Brain microvascular endothelial cell (primary cell): Measurements from ENCODE around the gene HK1.

Source experiments
- DNase-seq: peaks from one replicate; pipeline ENCODE4 v3.0.0-alpha.2; 2020
- H3K27ac ChIP-seq: fragments of 250-450 bp; sonication (Bioruptor Pico); 2 replicates; pipeline ENCODE4 v1.5.1; 2020; ENCODE audit warnings: mild to moderate bottlenecking, moderate library complexity
- H3K27me3 ChIP-seq: fragments of 250-450 bp; sonication (Bioruptor Pico); replicated peaks from 2 replicates; pipeline ENCODE4 v1.5.1; 2020; ENCODE audit warnings: mild to moderate bottlenecking
- H3K36me3 ChIP-seq: fragments of 250-450 bp; sonication (Bioruptor Pico); replicated peaks from 2 replicates; pipeline ENCODE4 v1.5.1; 2020; ENCODE audit warnings: mild to moderate bottlenecking
- H3K4me3 ChIP-seq: 2 replicates; pipeline ENCODE4 v1.5.1; 2011; ENCODE audit warnings: low read depth, mild to moderate bottlenecking, control low read depth, low read length, moderate library complexity
- in situ Hi-C: cut with HindIII; loops from 2 replicates; pipeline ENCODE4 v1.10.0; 2017; ENCODE audit warnings: low sequenced_read_pairs, low pct_ligation_motif_present
- TF ChIP-seq, protein P1 (sequence below): IDR thresholded peaks from 2 replicates; pipeline ENCODE4 v1.5.1; 2011; ENCODE audit warnings: low read depth, mild to moderate bottlenecking, moderate library complexity, low read length, control low read depth, inconsistent platforms; ENCODE audit errors: missing control alignments

Gene HK1

DNA sequence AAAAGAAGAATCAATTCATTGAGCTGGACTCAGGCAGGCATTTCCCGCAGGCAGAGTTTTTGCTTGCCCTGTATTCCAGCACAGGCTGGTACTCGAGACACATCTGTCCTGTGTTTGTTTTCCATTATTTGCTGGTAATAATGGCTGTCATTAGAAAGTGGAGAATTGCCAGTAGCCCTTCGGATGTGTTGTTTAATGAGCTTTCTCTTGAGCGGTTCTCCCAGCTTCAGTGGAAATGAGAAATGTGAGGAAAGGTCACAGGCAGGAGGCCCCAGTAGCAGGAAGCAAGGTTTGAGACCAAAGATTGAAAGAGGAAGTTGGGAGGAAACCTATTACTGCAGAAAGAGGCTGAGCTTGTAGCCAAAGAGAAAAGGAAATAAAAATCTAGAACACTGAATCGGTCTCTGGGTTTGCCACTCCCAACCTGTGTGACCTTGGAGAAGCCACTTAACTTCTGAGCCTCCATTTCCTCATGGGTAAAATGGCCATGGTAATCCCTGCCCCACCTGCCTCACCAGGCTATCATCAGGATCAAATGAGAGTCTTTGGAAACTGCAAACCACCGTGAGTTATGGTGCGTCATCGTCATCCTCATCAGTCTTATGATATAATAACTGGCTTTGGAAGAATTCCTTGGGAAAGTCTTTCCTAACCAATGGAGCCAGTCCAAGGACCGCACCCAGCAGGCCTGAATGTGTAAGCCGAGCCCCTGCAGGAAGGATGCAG is 70.7 kb downstream of the HK1 start:
- Histone ChIP-seq H3K4me3 (no peak overlapping the region), H3K36me3 (peaks cover 6% of the 10 kb centered on the region), H3K27me3 (no peaks in the 10 kb centered on the region), H3K27ac (peak overlapping the region; percentile 12)
- DNase-seq: peak; percentile 65
- in situ Hi-C loops: no loop called here
- TF ChIP-seq, protein P1, sequence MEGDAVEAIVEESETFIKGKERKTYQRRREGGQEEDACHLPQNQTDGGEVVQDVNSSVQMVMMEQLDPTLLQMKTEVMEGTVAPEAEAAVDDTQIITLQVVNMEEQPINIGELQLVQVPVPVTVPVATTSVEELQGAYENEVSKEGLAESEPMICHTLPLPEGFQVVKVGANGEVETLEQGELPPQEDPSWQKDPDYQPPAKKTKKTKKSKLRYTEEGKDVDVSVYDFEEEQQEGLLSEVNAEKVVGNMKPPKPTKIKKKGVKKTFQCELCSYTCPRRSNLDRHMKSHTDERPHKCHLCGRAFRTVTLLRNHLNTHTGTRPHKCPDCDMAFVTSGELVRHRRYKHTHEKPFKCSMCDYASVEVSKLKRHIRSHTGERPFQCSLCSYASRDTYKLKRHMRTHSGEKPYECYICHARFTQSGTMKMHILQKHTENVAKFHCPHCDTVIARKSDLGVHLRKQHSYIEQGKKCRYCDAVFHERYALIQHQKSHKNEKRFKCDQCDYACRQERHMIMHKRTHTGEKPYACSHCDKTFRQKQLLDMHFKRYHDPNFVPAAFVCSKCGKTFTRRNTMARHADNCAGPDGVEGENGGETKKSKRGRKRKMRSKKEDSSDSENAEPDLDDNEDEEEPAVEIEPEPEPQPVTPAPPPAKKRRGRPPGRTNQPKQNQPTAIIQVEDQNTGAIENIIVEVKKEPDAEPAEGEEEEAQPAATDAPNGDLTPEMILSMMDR: no peak

DNA sequence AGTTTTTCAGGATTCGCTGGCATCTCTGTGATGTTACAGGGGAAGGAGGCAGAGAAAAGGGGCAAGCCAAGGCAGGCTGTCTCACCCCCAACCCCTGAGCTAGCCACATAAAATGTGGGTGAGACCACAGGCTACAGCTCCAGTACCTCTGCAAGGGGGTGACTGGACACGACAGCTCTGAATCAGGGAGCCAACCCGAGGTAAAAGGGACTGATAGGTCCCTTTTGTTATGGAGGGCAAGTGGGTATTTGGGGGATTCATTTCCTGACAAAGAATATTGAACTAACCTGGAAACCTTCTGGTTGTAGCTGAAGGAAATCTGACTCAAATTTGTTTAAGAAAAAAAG is 71.2 kb downstream of the HK1 start:
- Histone ChIP-seq H3K36me3 (peaks cover 4% of the 10 kb centered on the region), H3K27me3 (no peaks in the 10 kb centered on the region), H3K27ac (peak overlapping the region; percentile 27), H3K4me3 (no peak overlapping the region)
- TF ChIP-seq, protein P1: no peak
- no peak for DNase-seq
- in situ Hi-C loops: no loop called here

DNA sequence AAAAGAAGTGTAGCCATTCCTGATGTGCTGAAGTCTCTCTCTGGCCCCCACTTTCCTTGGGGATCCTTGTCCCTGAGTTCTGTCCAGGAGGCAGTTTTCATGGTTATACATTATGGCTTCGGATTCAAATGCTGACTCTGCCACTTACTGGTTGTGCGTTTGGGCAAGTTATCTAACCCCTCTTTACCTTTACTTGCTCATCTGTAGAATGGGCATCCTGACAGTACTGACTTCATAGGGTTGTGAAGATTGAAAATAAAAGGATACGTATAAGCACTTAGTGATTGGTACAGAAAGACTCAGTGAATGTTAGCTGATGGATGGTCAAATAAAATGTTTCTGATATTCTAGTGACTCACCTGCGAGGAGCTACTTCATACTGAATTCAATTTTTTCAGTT is 73.3 kb downstream of the HK1 start:
- no peak for DNase-seq
- no peak overlapping the region for H3K27ac ChIP-seq

GRCh38 chr10:69352569-69353264 is 74.4 kb downstream of the HK1 start:
- no peak overlapping the region for H3K4me3 ChIP-seq
- H3K27ac ChIP-seq: peak overlapping the region; percentile 74
- no peaks in the 10 kb centered on the region for H3K36me3 ChIP-seq
- H3K27me3 ChIP-seq: no peaks in the 10 kb centered on the region
- peak; percentile 47 for DNase-seq
- in situ Hi-C loops: no loop called here
- TF ChIP-seq, protein P1: no peak

More for the DNA sequence above, 73.3 kb downstream of the HK1 start:
- in situ Hi-C loops: no loop called here
- Histone ChIP-seq H3K36me3 (no peaks in the 10 kb centered on the region), H3K27me3 (no peaks in the 10 kb centered on the region), H3K4me3 (no peak overlapping the region)
- TF ChIP-seq, protein P1: no peak

DNA sequence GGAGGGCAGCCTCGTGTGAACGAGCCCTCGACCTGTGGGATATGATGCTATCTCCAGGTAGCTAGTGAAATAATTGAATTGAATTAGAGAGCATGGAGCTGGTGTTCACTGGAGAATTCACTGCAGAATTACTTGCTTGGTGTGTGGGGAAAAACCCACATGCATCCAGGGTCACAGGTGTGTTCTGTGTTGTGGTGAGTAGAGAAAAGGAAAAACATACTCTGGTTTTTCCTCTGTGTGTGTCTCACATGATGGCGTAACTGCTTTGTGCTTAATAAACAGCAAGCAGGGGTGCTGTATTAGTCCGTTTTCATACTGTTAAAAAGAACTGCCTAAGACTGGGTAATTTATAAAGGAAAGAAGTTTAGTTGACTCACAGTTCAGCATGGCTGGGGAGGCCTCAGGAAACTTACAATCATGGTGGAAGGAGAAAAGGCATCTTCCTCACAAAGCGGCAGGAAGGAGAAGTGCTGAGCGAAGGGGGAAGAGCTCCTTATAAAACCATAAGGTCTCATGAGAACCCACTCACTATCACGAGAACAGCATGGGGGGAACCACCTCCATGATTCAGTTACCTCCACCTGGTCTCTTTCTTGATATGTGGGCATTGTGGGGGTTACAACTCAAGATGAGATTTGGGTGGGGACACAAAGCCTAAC is 75.8 kb downstream of the HK1 start:
- no peak overlapping the region for H3K27ac ChIP-seq
- no peak for DNase-seq
- no peaks in the 10 kb centered on the region for H3K36me3 ChIP-seq
- in situ Hi-C loops: no loop called here
- TF ChIP-seq, protein P1: no peak
- H3K4me3 ChIP-seq: no peak overlapping the region
- no peaks in the 10 kb centered on the region for H3K27me3 ChIP-seq
